ENCODE data around the gene FN3KRP. TPM values are rescaled to one million over a fixed set of nuclear protein-coding genes. Genes with fewer than 3 reads are reported as not detected.
"Not testable (repeated sequence)": the region's sequence is repeated elsewhere in the genome, so short reads cannot be mapped to it uniquely, and the experiment has no call there.

The FN3KRP gene
- total RNA-seq, 2 donors from 2014 or later: 32.0 to 32.4 TPM

DNA sequence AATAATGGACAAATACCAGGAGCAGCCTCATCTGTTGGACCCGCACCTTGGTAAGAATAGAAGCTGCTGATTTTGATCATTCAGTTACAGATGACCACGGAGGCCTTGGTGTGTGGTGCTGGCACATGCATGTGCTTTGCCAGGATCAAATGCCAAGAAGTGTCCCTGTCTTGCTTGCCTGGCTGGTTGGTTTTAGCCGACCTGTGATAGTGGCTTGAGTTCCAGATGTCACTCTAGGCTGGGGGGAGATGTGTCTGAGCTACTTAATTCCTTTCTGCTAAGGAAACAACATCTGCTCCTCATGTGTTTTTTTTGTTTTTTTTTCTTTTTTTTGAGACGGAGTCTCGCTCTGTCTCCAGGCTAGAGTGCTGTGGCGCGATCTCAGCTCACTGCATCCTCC is 39.7 kb downstream of the FN3KRP start:
- intact Hi-C loops (cut with DNase I, micrococcal nuclease): no loop called here
- DNase-seq (no peak), ATAC-seq (no peak)

DNA sequence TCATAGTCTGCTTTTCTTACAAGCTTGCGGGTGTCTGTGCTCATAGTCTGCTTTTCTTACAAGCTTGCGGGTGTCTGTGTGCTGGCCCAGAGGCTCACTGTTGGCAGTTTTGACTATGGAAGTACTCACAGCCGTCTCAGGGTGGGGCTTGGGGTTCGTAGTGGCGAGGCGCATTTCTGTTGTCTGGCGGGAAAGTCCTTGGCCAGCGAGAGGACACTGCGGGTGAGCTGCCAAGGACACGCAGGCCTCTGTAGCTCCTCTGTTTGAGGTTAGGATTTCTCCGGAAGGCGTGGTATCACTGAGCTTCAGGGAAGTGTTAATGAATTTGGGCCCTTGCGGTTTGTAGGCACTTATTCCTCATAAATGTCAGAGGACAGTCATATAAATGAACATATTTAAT is 48.9 kb downstream of the FN3KRP start:
- intact Hi-C loops (cut with DNase I, micrococcal nuclease): loop anchor here in 1 of 2 donors (10.0 kb wide), 1 partner anchor 101 kb away; no protein-coding TSS in a partner anchor
- no peak for ATAC-seq
- DNase-seq: no peak

DNA sequence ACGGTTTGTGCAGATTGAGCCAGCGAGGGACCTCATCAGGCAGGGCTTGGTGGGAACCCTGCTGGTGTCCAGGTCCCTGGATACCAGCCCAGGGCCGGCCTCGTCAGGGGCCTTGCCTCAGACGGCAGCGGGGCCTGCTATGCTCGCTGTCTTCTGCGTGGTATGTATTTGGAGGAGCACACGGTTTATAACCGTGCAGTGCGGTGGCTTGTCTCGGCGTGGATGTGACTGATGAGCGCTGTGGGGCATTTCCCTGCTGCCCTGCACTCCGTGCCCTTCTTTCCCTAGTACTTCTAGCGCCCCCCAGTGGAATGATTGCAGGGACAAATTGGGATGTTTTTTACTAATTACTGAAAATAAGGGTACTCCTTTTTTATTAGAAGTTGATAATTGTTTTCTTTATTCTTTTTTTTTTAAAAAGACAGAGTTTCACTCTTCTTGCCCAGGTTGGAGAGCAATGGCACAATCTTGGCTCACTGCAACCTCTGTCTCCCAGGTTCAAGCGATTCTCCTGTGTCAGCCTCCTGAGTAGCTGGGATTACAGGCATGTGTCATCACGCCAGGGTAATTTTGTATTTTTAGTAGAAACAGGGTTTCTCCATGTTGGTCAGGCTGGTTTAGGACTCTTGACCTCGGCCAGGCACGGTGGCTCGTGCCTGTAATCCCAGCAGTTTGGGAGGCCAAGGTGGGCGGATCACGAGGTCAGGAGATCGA is 50.7 kb downstream of the FN3KRP start:
- intact Hi-C loops (cut with DNase I, micrococcal nuclease): loop anchor here in 1 of 2 donors (10.0 kb wide), 1 partner anchor 102 kb away; no protein-coding TSS in a partner anchor
- DNase-seq: peak in 1 of 2 donors; percentile 84
- ATAC-seq: peak; percentile 70

DNA sequence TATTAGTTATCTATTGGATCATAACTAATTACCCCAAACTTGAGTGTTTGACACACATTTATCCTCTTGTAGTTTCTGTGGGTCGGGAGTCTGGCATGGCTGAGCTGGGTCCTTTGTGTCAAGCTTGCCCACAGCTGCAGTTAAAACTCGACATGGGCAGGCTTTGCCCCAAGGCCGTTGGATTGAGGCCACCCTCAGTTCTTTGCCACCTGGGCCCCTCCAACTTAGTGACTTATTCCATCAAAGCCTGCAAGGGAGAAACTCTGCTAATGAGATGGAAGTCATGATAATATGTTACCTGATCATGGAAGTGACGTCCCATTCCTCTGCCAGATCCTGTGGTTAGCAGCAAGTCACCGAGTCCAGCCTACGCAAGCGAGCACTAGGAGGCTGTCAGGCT is 52.5 kb downstream of the FN3KRP start:
- intact Hi-C loops (cut with DNase I, micrococcal nuclease): loop anchor here in 1 of 2 donors (10.0 kb wide), 1 partner anchor 104 kb away; no protein-coding TSS in a partner anchor
- DNase-seq: no peak
- no peak for ATAC-seq

DNA sequence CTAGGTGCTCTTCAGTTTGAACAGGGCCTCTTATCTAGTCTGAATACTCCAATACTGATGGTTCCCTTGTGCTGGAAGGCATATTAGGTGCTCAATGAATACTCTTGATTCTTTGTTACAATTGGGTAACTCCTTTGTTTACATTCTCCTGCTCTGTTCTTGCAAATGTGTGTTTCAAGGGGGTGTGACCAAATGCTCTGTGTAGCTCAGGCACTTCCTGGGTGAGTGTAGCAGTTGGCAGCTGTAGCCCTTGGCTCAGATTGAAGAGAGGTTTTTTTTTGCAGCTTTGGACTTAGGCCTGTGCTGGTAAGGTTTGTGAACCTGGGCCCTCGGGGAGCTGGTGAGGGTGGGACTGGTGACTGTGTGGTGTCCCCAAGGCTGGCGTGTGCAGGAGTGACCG is 55.5 kb downstream of the FN3KRP start:
- intact Hi-C loops (cut with DNase I, micrococcal nuclease): loop anchor here in 1 of 2 donors (10.0 kb wide), 1 partner anchor 417 kb away; the partner anchor contains the start of gene TEX19
- DNase-seq (peak; percentile 50 to 68), ATAC-seq (peak; percentile 87)

DNA sequence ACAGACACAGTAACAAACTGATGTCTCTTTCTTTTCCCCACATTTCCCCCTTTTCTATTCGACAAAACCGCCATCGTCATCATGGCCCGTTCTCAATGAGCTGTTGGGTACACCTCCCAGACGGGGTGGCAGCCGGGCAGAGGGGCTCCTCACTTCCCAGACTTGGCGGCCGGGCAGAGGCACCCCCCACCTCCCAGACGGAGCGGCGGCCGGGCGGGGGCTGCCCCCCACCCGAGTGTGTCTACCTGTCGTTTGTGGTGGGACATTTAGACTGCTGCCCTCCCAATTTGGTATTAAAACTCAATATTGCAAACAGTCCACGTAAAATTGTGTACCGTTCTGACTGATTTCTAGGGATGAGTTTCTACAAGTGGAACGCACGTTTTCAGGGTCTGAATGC is 58.0 kb downstream of the FN3KRP start:
- not testable (repeated sequence) for DNase-seq, ATAC-seq
- intact Hi-C loops (cut with DNase I, micrococcal nuclease): loop anchor here in 1 of 2 donors (10.0 kb wide), 1 partner anchor 420 kb away; the partner anchor contains the start of gene TEX19

DNA sequence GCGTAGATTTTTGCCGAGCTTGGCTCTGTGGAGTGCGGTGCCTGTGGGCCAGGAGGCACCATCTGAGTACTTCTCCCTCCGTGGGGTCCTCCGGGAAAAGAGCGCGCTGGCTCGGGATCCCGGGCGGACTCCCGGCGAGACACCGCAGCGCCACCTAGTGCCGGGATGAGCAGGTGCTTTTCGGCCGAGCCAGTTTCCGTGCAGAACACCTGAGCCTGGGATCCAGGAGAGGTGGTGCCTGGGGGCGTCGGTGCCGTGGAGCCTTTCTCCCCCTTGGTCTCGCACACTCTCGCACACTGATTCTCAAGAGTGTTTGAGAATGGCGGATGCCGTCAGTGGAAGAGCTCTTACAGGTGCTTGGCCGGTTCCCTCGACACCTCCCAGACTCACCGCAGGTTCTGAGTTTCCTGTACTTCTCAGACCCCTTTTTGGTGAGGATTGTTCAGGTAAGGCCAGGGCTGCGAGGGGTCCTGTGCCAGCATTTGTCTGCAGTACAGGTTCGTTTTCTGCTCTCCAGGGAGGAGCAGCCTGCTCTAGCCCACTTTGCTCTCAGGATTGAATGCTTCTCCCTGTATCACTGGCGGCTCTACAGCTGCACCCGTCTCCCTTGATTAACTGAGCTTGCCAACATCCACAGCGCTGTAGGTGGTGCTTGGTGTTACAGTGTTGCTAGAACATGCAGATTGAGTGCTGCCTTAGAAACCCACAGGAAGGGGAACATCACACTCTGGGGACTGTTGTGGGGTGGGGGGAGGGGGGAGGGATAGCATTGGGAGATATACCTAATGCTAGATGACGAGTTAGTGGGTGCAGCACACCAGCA is 58.7 kb downstream of the FN3KRP start:
- DNase-seq: peak in 1 of 2 donors; percentile 78
- intact Hi-C loops (cut with DNase I, micrococcal nuclease): loop anchor here in 1 of 2 donors (10.0 kb wide), 1 partner anchor 420 kb away; the partner anchor contains the start of gene TEX19

DNA sequence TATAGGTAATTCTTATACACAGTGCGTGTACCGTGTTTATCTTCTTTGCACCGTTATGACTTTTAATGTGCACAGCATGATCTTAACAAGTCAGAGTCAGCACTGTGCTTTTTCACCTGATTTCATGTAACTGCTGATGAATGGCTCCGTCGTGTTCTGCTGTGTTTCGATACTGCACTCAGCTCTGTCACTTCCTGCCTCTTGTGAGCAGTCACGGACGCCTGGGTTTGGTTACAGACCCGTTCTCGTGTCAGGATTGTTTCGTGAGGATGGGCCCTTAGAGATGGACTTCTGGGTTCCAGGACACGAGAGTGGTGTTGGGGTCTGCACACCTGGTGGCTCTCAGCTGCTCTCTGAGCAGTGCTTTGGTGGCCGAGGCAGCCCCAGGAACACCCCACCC is 59.9 kb downstream of the FN3KRP start:
- ATAC-seq (no peak), DNase-seq (no peak)
- intact Hi-C loops (cut with DNase I, micrococcal nuclease): loop anchor here in 1 of 2 donors (10.0 kb wide), 1 partner anchor 422 kb away; the partner anchor contains the start of gene TEX19

More for the DNA sequence above, 58.7 kb downstream of the FN3KRP start:
- ATAC-seq: peak; percentile 44

Small RNA genes within 50 kb of the gene (microRNA-seq; reads per million reads assigned to microRNA genes)
- 0.53 to 2.7 reads per million in 2 donors for gene MIR4525

Other genes starting within 250 kb of the FN3KRP start
- gene FOXK2, start 197.0 kb upstream of the FN3KRP start, total RNA-seq: 10 to 100 TPM; 40.4 to 48.7 TPM
- gene WDR45B, start 68.3 kb upstream of the FN3KRP start, total RNA-seq: 10 to 100 TPM; 67.1 to 77.9 TPM
- gene RAB40B, start 18.0 kb upstream of the FN3KRP start, total RNA-seq: 10 to 100 TPM; 29.4 to 29.5 TPM
- 10 to 100 TPM; 48.3 to 63.1 TPM for gene FN3K, start 18.9 kb downstream of the FN3KRP start, total RNA-seq
- gene TBCD, start 35.4 kb downstream of the FN3KRP start, total RNA-seq: 10 to 100 TPM; 44.4 to 54.1 TPM
- gene ZNF750, start 123.3 kb downstream of the FN3KRP start, total RNA-seq: not detected